Bronchial epithelial cell (primary cell): ENCODE data around the gene EDC3. TPM values are rescaled to one million over a fixed set of nuclear protein-coding genes. Genes with fewer than 3 reads are reported as not detected.

Source experiments
- DNase-seq: peaks from one replicate; pipeline ENCODE4 v3.0.0-alpha.2; 2010; ENCODE audit warnings: low read depth
- FAIRE-seq: peaks from 2 replicates; lab custom pipeline; 2011; peaks lifted over from hg19 to GRCh38; lab: Jason Lieb, UNC
- H3K27me3 ChIP-seq: 2 replicates; pipeline ENCODE4 v1.5.1; 2011; ENCODE audit warnings: low read length; ENCODE audit not compliant: control insufficient read depth, insufficient read depth
- H3K36me3 ChIP-seq: 2 replicates; pipeline ENCODE4 v1.5.1; 2011; ENCODE audit warnings: low read length; ENCODE audit not compliant: control insufficient read depth, insufficient read depth
- H3K4me3 ChIP-seq: 2 replicates; pipeline ENCODE4 v1.5.1; 2011; ENCODE audit warnings: mild to moderate bottlenecking, low read depth, low read length, control low read depth
- CTCF ChIP-seq: IDR thresholded peaks from 2 replicates; pipeline ENCODE4 v1.5.1; 2011; ENCODE audit warnings: mild to moderate bottlenecking, moderate library complexity, low read length, control low read depth, inconsistent platforms; ENCODE audit not compliant: insufficient read depth, severe bottlenecking
- total RNA-seq: library from RNA; depleted of rRNA; stranded (reverse); fragments of >200 nt; gene quantifications from 2 replicates; pipeline ENCODE4 v1.2.1, GENCODE V29; 2014

The EDC3 gene
- total RNA-seq, 1 donor from 2014 or later = 6.1 TPM

- FAIRE-seq (no peak), DNase-seq (no peak)
- Histone ChIP-seq H3K4me3 (no peak overlapping the region), H3K27me3 (no peaks in the 10 kb centered on the region), H3K36me3 (peaks cover 8% of the 10 kb centered on the region)
- TF ChIP-seq CTCF = no peak
These were observed 110.6 kb downstream of the EDC3 start for GRCh38 chr15:74585191-74585590.

- FAIRE-seq = no peak
These were observed 111.0 kb downstream of the EDC3 start for GRCh38 chr15:74584779-74585178.

GRCh38 chr15:74584204-74584603, 111.6 kb downstream of the EDC3 start:
- no peaks in the 10 kb centered on the region for H3K27me3 ChIP-seq
- no peak overlapping the region for H3K4me3 ChIP-seq
- peaks cover 6% of the 10 kb centered on the region for H3K36me3 ChIP-seq
- TF ChIP-seq CTCF = no peak
- FAIRE-seq (no peak), DNase-seq (no peak)

More at GRCh38 chr15:74584779-74585178, 111.0 kb downstream of the EDC3 start:
- H3K36me3 ChIP-seq = peaks cover 5% of the 10 kb centered on the region
- DNase-seq = no peak
- TF ChIP-seq CTCF = no peak
- H3K27me3 ChIP-seq = no peaks in the 10 kb centered on the region
- no peak overlapping the region for H3K4me3 ChIP-seq

Other genes starting within 250 kb of the EDC3 start
- 21.6 and 22.1 TPM in 2 replicates for gene UBL7, start 234.9 kb downstream of the EDC3 start, total RNA-seq
- 3.4 and 4.7 TPM in 2 replicates for gene ARID3B, start 154.8 kb downstream of the EDC3 start, total RNA-seq
- gene CLK3, start 80.2 kb downstream of the EDC3 start, total RNA-seq = 66.3 and 115 TPM in 2 replicates
- gene CYP1A1, start 29.5 kb upstream of the EDC3 start, total RNA-seq = 0.26 TPM in 2 replicates
- not detected in 2 replicates for gene CYP1A2, start 52.8 kb upstream of the EDC3 start, total RNA-seq
- gene CSK, start 86.1 kb upstream of the EDC3 start, total RNA-seq = 28.9 and 29.2 TPM in 2 replicates
- under 0.01 TPM in 1 of 2 replicates, not detected in the other for gene LMAN1L, start 116.8 kb upstream of the EDC3 start, total RNA-seq
- not detected in 2 replicates for gene CPLX3, start 130.6 kb upstream of the EDC3 start, total RNA-seq
- 17.4 and 23.6 TPM in 2 replicates for gene ULK3, start 147.1 kb upstream of the EDC3 start, total RNA-seq
- 20.5 and 30.7 TPM in 2 replicates for gene SCAMP2, start 177.3 kb upstream of the EDC3 start, total RNA-seq
- gene MPI, start 194.0 kb upstream of the EDC3 start, total RNA-seq = 25.0 and 35.0 TPM in 2 replicates
- 67.3 and 72.4 TPM in 2 replicates for gene FAM219B, start 210.8 kb upstream of the EDC3 start, total RNA-seq
- gene COX5A, start 242.0 kb upstream of the EDC3 start, total RNA-seq = 55.3 and 66.6 TPM in 2 replicates